ENCODE measurements around the gene USP10.

Gene USP10

GRCh38 chr16:84773312-84773711, 73.5 kb downstream of the USP10 start:
- TF ChIP-seq CTCF (IDR thresholded peaks at IDR 0.05; ENCODE audit: borderline replicate concordance, control extremely low read depth, extremely low read depth, insufficient read depth, missing control alignments) = no peak
- no peak for DNase-seq (ENCODE audit: low spot score)
- in situ Hi-C loops (cut with MboI; ENCODE audit: low sequenced_read_pairs, unreplicated experiment) = no loop called here

- in situ Hi-C loops (cut with MboI; ENCODE audit: low sequenced_read_pairs, unreplicated experiment) = no loop called here
- no peak for DNase-seq (ENCODE audit: low spot score)
- TF ChIP-seq CTCF (IDR thresholded peaks at IDR 0.05; ENCODE audit: borderline replicate concordance, control extremely low read depth, extremely low read depth, insufficient read depth, missing control alignments) = no peak
Observed at GRCh38 chr16:84774810-84775209, 75.0 kb downstream of the USP10 start.

GRCh38 chr16:84775262-84775810, 75.5 kb downstream of the USP10 start:
- no peak for TF ChIP-seq CTCF (IDR thresholded peaks at IDR 0.05; ENCODE audit: borderline replicate concordance, control extremely low read depth, extremely low read depth, insufficient read depth, missing control alignments)
- in situ Hi-C loops (cut with MboI; ENCODE audit: low sequenced_read_pairs, unreplicated experiment) = no loop called here
- no peak for DNase-seq (ENCODE audit: low spot score)

GRCh38 chr16:84777435-84777834, 77.6 kb downstream of the USP10 start:
- TF ChIP-seq CTCF (IDR thresholded peaks at IDR 0.05; ENCODE audit: borderline replicate concordance, control extremely low read depth, extremely low read depth, insufficient read depth, missing control alignments) = no peak
- no peak for DNase-seq (ENCODE audit: low spot score)
- in situ Hi-C loops (cut with MboI; ENCODE audit: low sequenced_read_pairs, unreplicated experiment) = no loop called here

- in situ Hi-C loops (cut with MboI; ENCODE audit: low sequenced_read_pairs, unreplicated experiment) = no loop called here
- DNase-seq (ENCODE audit: low spot score) = no peak
- no peak for TF ChIP-seq CTCF (IDR thresholded peaks at IDR 0.05; ENCODE audit: borderline replicate concordance, control extremely low read depth, extremely low read depth, insufficient read depth, missing control alignments)
Observed at GRCh38 chr16:84778720-84779119, 78.9 kb downstream of the USP10 start.

- in situ Hi-C loops (cut with MboI; ENCODE audit: low sequenced_read_pairs, unreplicated experiment) = no loop called here
- no peak for DNase-seq (ENCODE audit: low spot score)
- no peak for TF ChIP-seq CTCF (IDR thresholded peaks at IDR 0.05; ENCODE audit: borderline replicate concordance, control extremely low read depth, extremely low read depth, insufficient read depth, missing control alignments)
Observed at GRCh38 chr16:84780063-84780462, 80.3 kb downstream of the USP10 start.
